NCI-H82 treated with DMSO at 0.1 percent for 48 hours (cell line): ENCODE results near the gene TEAD1.

Source experiments
- DNase-seq: peaks from one replicate; lab custom pipeline; 2025; ENCODE audit not compliant: unreplicated experiment; lab: John Stamatoyannopoulos, UW

The TEAD1 gene

DNA sequence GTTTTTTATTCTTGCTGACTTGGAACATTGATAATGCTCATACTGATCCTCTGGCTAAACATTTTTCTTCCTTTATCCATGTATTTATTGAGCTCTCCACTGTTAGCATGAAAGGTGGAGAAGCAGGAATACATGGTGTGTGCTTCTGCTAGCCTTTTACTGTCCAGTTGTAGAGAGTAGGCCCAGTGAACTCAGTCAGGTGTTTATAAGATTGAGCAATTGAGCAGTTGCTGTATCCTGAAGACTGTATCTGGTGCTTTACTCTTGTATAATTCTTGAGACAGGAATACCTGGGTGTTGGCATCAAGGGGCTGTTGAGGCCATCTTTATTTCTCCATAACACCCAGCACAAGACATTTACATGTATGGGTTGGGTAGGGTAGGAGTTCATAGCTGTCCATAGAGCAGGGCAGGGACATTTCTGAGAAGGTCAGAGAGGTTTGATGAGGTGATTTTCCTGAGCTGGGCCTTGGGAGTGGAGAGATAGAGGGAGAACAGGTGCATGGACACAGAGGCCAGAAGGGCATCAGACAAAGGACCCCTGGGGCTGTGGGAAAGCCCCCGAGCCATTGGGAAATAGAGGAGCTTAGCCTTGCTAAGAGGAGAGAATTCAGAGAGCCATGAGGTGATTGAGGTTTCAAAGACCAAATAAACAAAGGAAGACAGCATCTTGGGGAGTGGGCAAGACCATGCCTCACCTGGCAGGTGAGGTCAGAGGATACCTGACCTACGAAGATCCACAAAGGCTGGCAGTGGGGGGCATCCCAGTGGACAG is 155.5 kb downstream of the TEAD1 start:
- DNase-seq: no peak

DNA sequence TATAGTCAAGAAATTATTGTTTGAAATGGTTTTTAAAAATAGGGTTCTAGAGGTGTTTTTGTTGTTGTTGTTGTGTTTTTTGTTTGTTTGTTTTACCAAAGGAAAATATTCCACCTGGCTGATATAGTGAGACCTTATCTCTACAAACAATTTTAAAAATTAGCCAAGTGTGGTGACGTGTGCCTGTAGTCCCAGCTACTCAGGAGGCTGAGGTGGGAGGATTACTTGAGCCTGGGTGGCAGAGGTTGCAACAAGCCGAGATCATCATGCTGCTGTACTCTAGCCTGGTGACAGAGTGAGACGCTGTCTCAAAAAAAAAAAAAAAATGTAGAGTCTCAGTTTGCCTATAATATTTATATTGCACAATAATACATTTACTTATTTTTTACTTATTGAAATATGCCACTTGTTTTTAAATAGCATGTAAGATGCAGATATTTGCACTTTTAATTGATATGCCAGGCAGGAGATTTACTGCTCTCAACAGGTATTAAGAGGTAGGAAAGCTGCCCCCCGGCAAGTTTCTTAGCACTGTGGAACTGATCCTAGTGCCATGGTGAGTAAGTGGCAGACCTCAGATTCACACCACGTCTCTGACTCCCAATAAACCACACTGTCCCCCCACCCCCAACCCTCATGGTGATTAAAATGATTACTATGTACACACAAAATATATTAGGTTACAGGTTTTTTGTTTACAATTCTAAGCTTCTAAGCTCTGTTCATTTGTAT is 157.4 kb downstream of the TEAD1 start:
- DNase-seq: no peak

DNA sequence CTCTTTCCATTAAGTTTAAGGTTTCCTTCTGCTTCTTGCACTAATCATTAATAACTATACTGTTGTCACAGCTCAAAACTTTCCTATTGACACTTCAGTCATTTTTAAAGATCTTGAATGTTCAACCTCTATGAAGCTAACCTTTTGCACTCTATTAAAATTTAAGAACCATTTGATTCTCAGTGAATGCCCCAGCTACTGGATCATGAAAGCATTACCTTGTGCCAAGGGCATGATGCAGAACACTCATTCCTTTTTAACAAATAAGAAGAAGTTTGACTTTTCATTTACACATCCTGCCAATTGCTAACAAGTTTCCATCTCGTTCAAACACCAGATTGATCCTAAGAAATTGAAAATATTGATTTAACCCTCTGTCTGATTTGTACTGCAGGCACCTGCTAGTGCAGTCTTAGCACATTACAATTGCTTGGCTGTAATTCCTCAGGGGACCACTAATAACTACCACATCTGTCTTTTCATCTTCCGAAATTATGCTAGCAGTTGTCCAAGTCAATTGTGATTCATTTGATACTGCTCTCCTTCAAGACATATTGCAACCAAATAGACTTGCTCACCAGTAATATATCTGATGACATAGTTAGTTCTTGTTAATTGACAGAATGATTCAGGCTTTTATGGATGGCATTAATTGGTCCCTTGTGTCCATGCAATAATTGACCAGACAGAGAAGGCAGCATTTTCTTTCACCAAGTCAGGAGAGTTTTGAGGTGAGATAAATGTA is 158.4 kb downstream of the TEAD1 start:
- peak; percentile 15 for DNase-seq

DNA sequence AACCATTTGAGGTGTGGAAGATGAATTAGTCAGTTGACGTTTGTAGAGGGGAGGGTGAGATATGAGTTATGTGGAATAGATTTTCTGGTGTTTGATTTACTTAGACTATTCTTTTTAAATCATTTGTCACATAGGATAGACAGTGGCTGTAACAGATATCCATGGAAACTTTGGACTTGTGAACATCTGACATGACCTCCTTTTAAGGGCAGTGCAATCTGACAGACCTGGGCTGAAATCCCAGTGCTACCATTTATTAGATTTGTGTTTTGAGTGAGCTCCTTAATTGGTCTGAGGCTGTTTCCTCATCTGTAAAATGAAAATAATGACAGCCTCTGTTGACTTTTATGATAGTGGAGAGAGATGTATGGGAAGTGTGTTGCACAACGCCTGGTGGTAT is 159.9 kb downstream of the TEAD1 start:
- DNase-seq: no peak

DNA sequence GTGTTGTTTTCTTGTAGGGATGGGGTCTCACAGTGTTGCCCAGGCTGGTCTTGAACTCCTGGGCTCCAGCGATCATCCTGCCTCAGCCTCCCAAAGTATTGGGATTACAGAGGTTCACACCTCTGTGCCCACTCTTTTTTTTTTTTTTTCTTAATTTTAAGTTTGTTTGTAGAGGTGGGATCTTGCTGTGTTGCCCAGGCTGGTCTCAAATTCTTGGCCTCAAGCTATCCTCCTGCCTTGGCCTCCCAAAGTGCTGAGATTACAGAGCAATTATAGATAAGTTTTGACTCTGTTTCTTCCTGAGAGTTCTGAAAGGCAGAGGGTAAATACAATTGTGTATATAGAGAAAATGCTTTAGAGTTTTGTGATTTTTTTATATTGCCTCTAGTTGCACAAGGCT is 160.4 kb downstream of the TEAD1 start:
- no peak for DNase-seq

DNA sequence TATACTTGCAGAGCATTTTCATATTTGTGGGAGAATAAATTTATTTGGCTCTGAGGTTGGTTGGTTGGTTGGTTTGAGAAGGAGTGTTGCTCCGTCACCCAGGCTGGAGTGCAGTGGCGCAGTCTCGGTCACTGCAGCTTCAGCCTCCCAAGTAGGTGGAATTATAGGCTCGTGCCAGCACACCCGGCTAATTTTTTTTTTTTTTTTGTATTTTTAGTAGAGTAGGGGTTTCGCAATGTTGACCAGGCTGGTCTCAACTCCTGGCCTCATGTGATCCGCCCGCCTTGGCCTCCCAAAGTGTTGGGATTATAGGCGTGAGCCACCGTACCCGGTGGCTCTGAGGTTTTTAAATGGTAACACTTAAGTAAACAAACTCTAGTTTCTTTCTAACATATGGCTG is 161.1 kb downstream of the TEAD1 start:
- DNase-seq: no peak

DNA sequence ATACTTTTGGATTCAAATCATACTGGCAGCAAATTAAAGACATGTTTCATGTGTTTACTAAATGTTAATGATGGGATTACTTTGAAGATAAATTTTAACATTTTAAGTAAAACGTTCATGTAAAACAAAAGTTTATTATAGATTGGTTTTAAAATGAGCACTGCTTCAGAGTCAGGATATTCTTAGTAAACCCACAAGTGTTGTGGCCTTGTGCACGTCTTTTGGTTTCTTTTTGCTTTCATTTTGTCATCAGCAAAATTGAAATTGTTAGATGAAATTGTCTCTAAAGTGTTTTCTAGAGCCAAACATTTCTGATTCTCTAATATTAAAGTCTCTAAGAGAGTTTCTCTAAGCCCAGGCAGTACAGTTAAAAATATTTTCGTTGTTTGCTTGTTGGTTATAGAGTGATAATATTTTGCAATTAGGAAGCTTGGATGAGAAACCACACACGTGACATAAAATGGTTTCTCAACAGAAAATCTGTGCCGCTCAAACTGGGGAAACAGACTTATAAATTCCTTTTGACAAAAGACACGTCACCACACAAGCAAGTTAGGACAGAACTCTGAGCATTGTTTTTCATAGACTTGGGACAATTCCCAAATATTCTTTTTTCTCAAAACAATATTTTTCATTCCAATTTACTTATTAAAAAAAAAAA is 164.4 kb downstream of the TEAD1 start:
- no peak for DNase-seq

DNA sequence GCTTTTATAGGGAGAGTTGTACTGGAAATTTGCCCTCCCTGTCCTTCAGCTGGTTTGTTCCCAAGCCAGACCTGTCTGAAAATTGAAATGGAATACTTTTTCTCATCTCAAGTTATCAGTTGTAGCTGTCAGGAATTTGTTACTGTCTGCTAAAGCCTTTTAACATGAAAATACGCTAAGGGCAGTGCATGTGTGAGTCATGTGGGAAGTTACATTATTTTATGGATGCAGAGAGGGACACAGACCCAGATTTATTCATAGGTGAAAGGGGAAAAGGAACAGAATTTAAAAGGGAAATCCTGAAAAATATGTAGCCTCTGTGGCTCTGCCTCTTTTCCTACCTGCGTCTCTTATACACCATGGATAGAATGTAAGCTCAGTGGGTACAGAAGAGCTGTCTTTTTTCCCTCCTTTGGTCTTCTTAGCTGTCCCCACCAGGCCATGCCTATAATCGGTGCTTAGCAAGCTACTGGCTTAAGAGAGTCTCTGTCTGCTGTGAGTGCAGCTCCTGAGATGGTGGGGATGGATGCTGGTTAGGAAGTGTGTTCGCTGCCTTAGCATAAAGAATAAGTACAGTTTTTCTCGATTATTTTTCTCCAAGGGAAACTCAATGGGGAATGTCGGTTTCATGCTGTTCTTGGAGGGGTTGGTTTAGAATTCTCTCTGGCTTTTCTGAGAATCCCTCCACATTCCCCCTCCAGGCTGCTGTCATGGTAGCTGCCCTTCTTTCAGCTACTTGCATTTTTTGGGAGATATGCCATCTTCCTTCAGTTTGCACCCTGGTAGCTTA is 166.8 kb downstream of the TEAD1 start:
- DNase-seq: peak; percentile 31

DNA sequence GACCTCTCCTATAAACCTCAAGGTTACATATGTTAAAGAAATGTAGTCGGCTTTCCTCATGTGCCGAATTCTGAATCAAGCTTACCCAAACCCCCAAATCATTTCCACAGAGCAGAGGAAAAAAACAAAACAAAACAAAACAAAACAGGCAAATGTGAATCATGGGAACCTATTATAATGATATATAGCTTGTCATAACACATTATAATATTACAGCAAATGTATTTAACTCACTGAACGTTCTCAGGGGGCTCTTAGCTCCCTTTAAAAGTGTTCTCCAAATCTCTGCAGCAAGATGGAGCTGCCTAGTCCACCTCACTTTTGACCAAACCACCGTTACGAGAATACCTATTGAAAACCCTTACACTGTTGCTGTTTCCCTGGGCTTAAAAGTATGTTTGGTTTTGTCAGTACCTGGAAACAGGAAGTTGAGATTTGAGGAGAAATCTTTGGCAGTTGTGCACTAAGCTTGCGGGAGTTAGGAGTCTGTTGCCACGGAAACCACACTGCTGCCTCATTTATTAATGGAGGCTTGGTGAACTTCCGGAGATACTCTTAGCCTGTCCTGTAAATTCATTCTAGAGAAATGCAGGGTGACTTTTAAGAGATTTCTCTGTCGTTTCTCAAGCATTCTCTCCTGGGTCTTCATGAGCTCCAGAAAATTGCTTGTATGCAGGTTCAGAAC is 167.9 kb downstream of the TEAD1 start:
- no peak for DNase-seq

DNA sequence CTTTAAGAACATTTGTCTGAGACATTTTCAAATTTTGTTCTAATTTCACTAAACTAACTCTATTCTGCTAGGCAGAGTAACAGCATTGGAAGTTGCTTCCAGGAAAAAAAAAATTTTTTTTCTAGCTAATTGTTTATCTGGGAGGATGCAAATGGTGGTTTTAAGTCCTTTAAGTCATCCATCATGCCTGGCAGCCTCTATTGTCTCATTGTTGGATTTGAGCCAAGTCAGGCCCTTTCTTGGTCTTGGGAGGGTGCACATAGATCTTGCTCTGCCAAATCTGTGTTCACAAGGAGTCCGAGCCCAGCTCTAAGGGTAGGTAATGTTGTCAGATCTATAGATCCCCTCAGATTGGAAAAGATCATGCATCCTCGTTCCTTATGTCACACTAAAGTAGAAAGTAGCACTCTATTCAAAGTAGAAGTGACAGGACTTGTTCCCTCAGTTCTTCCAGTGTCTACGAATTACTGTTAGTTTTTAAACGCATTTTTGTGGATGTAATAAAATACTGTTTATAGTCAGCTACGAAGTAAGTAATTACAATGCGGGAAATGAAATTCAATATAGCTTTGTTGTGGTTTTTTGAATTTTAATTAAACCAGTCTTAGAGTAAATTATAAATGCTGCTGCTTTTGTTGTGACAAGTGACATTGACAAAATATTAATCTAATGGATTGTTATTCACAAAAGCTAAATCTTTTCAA is 168.9 kb downstream of the TEAD1 start:
- peak; percentile 90 for DNase-seq

DNA sequence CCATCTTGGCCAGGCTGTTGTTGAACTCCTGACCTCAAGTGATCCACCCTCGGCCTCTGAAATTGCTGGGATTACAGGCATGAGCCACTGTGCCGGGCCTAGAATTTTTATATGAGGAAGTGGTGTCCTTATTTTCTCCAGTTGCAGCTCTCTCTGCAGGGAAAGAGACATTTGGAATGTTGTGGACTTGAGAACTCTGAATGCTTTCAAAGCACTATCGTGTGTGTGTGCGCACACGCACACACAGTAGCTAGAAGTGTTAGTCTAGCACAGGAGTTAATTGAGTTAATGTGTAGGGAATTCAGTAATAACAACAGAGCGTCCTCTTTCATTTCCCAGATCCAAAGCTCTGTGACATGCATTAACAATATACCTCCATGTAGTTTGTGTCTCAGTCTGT is 170.9 kb downstream of the TEAD1 start:
- no peak for DNase-seq

DNA sequence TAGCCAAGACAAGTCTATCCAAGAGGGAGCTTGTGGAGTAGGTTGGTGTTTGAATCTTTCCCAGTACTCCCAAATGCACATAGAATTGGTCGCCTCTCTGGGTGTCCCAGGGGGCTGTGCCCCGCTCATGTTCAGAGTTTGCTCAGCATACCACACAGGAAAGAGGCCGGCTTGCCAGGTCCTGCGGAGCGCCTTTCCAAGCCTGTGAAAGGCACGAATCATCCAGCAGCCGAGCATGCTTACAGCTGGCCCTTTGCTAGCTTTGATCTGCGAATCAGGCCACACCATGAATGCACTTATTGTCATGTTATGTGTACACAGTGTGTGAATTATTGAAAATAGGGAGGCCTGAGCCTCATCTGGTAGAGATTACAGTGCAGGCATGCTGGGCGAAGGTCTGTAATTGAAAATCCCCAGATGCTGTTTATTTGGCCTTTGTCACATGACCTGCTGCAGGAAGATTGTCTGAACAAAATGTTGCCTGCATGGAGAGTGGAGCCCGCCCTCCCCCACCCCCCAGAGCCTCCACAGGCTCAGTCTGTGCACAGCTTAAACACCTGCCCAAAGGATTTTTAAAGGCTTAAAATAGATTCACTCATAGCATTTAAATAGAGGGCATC is 171.6 kb downstream of the TEAD1 start:
- DNase-seq: peak; percentile 90

DNA sequence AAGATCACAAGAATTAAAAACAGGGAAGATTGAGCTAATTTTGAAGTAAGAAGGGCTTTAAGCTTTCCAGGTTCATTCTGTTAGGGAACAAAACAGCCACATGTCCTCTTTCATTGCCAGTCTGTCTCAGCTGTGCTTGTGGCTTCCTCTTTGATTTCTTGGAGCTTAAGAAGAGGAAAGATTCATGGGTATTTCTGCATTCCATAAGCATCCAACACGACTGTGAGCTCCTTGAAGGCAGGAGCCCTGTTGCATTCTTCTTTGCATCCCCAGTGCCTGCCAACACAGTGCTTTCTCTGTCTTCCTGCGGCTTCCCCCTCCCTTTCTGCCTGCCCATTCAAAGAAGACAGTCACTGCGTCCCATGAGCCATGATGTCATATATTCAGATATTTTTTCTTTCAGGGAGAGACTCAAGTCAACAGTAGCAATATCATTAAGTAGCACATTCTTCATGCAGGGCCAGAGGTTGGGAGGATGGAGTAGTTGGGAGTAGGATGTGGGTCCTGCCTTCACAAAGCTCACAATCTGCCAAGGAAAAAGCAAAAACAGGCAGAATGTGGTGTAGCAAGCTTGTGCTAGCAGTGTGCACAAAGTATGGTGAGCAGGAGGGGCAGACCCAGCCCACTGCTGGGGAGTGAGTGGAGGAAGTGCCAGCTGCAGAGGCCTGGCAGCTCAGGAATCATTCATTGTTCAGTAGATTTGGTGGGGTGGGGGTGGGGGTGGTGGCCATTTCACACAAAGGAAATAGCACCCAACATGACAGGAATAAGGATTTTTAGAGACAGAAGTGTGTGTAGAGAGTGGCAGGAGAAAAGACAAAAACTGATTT is 172.8 kb downstream of the TEAD1 start:
- no peak for DNase-seq

DNA sequence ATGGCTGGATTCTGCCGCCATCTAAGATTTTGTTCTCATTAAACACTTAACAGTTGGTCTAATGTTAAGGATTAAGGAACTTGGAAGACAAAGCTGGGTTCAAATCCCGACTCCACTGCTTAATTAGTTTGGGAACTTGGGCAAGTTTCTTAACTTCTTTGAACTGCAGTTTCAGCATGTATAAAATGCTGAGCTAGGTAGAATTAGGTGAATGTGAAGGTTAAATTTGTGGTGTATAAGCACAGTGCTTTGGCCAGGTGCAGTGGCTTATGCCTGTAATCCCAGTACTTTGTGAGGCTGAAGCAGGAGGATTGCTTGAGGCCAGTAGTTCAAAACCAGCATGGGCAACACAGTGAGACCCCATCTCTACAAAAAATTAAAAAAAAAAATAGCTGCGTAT is 174.2 kb downstream of the TEAD1 start:
- DNase-seq: no peak

DNA sequence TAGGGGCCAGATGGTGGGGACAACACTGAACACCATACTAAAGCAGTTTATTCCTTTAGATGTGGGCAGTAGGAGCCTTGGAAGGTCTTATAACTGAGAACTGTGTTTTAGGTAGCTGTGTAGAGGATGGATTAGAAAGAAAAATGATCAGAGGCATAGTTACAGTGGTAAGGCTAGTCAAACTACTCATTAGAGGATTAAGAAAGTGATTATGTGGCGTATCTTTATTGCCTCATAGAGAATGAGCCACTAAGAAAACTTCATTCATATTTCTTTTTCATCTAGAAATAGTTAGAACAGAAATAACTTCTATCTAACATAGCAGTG is 179.1 kb downstream of the TEAD1 start:
- DNase-seq: peak; percentile 15

DNA sequence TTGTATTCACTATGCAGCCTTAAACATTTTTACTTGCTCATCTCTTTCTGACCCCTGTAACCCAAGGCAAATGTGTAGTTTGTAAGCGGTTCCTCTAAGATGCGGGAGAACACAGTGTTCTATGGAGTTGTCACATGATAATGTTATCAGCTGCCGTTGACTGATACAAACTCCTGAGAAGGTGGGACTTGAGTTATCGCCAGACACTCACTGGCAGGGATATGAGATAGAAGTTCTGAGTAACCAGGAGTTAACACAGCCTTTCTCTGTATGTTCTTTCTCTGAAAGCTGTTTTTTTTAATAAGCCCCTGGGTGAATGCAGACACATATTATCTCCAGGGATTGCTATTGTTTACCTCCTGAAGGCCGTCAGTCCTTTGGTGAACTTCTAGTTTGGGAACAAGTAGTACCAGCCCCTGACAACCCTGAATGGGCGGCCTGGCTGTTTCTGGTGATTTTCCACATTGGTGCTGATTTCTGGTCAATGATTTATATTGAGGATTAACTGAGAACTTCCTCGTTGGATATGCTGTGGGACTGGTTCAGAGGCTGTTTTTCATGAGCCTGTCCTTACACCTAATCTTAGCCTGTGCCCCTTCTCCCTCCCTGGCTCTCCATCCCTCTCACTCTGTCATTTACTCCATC is 179.6 kb downstream of the TEAD1 start:
- DNase-seq: no peak

DNA sequence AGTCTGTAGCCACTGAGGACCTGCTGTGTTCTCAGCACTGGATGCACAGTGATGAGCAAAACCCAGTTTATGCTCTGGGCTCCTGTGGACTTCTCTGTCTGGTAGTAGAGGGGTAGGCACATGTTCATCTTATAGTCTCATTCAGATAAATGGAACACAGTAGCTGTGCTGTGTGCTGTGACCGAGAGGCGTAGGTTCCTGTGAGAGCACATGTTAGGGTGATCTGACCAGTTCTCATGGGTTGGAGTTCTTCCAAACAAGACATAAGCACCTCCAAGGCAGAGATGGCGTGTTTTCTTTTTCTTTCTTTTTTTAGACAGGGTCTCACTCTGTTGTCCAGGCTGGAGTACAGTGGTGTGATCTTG is 180.1 kb downstream of the TEAD1 start:
- DNase-seq: no peak

DNA sequence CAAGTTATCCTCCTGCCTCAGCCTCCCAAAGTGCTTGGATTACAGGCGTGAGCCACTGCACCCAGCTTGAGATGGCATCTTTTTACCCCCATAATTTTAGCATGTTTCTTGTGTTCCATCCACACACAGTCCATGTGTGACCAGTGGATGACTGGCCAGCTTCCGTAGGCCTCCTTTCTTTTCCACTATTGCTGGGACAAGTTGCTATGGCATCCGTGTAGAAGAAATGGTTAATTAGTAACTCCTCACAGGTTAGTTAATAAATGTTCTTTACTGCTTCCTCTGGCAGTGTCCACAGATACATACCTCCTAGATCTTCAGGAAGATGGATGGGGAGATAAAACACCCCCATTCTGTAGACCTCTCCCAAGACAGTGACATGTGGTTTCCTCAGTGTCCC is 180.6 kb downstream of the TEAD1 start:
- no peak for DNase-seq
